ENCODE results near the gene PADI2. TPM values are rescaled to one million over a fixed set of nuclear protein-coding genes. Genes with fewer than 3 reads are reported as not detected.

PADI2 gene
- total RNA-seq, 1 experiment from 2014 or later: 3.0 TPM

DNA sequence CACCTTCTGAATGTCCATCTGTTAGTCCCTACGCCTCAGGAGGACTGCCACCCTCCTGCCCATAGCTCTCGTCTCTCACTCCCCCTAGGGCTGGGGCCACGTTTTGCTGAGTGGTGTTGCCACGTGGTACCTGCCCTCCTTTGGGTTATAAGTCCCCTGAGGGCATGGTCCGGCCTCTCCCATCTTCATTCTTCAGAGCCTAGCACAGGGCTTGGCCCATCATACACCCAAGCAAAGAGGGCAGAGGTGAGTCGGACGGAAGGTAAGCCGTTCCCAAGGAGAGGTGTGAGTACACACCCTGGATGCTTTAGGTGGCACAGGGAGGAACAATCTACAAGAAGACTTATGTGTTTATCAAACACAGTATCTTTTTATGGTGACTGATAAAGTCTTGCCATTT, 10.9 kb downstream of the PADI2 start:
- Histone ChIP-seq H3K4me2 (ENCODE audit: insufficient read depth, insufficient read length, low read length) (no peak overlapping the region), H3K56ac (ENCODE audit: insufficient read length, low read depth, low read length) (no peak overlapping the region), H3K27me3 (ENCODE audit: insufficient read depth, low read length) (no peaks in the 10 kb centered on the region), H4K20me1 (ENCODE audit: control insufficient read depth, insufficient read depth, insufficient read length) (no peaks in the 10 kb centered on the region), H2BK12ac (ENCODE audit: insufficient read length, low read depth, low read length) (no peak overlapping the region), H2BK15ac (ENCODE audit: low read depth, low read length) (no peak overlapping the region), H3K79me1 (ENCODE audit: insufficient read depth, low read depth, low read length, poor library complexity, severe bottlenecking) (no peaks in the 10 kb centered on the region), H2AK5ac (ENCODE audit: insufficient read length, low read length) (no peak overlapping the region), H3K14ac (ENCODE audit: insufficient read depth, low read length) (no peak overlapping the region), H3K27ac (ENCODE audit: insufficient read length, low read depth, low read length) (no peak overlapping the region), H2BK20ac (ENCODE audit: low read depth, low read length, poor library complexity, severe bottlenecking) (no peak overlapping the region), H2BK120ac (ENCODE audit: low read depth, low read length, poor library complexity, severe bottlenecking) (no peak overlapping the region), H3K9me3 (ENCODE audit: control insufficient read depth, low read depth, low read length) (no peaks in the 10 kb centered on the region), H3K4me1 (ENCODE audit: insufficient read depth, low read length) (no peaks in the 10 kb centered on the region), H3T11ph (ENCODE audit: low read length) (no peak overlapping the region), H3K23ac (ENCODE audit: insufficient read length, low read depth, low read length) (no peak overlapping the region), H4K5ac (ENCODE audit: insufficient read length, low read depth, low read length) (no peak overlapping the region), H3K18ac (ENCODE audit: insufficient read length, low read depth, low read length) (no peak overlapping the region), H3K79me2 (ENCODE audit: insufficient read depth, low read length) (no peaks in the 10 kb centered on the region), H4K8ac (replicated peaks; ENCODE audit: insufficient read length, low read depth, low read length) (no peak overlapping the region), H3K4ac (ENCODE audit: low read depth, low read length) (no peak overlapping the region), H4K91ac (ENCODE audit: insufficient read length, low read depth, low read length) (no peak overlapping the region), H2AFZ (ENCODE audit: low read length) (no peak overlapping the region), H3K9ac (ENCODE audit: extremely low read depth, insufficient read length, low read length) (no peak overlapping the region), H3K23me2 (ENCODE audit: insufficient read length, low read depth, low read length, poor library complexity, severe bottlenecking) (no peaks in the 10 kb centered on the region), H2BK5ac (ENCODE audit: insufficient read length, low read length) (no peak overlapping the region)
- Mint-ChIP-seq H3K27me3 (ENCODE audit: low read depth) (no peaks in the 10 kb centered on the region; the same call in 1 of the 2 replicates), H3K27ac (no peak overlapping the region), H3K4me1 (0 out of 4 replicates have a peak, but pooled peaks cover 0 to 3% of the 10 kb centered on the region in 2 experiments), H3K4me3 (no peak overlapping the region), H3K36me3 (ENCODE audit: insufficient read depth in 1 of 3, low read depth in 3 of 3) (no peaks in the 10 kb centered on the region), H3K9me3 (no peaks in the 10 kb centered on the region)
- no CpG with 5 or more reads among the region's 8 CpGs for WGBS (ENCODE audit: extremely low coverage, insufficient read length, low lambda C conversion rate)
- TF ChIP-seq, protein P1, sequence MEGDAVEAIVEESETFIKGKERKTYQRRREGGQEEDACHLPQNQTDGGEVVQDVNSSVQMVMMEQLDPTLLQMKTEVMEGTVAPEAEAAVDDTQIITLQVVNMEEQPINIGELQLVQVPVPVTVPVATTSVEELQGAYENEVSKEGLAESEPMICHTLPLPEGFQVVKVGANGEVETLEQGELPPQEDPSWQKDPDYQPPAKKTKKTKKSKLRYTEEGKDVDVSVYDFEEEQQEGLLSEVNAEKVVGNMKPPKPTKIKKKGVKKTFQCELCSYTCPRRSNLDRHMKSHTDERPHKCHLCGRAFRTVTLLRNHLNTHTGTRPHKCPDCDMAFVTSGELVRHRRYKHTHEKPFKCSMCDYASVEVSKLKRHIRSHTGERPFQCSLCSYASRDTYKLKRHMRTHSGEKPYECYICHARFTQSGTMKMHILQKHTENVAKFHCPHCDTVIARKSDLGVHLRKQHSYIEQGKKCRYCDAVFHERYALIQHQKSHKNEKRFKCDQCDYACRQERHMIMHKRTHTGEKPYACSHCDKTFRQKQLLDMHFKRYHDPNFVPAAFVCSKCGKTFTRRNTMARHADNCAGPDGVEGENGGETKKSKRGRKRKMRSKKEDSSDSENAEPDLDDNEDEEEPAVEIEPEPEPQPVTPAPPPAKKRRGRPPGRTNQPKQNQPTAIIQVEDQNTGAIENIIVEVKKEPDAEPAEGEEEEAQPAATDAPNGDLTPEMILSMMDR (conservative IDR thresholded peaks at IDR 0.05): no peak
- no peak for DNase-seq
